Measurements from ENCODE around the gene AFF3. TPM values are rescaled to one million over a fixed set of nuclear protein-coding genes. Genes with fewer than 3 reads are reported as not detected.

Gene AFF3
- total and polyA plus RNA-seq, 12 donors, result 1.1 to 7.5 (median 3.9) TPM

GRCh38 chr2:99780276-99780675 is 362.1 kb downstream of the AFF3 start:
- Histone ChIP-seq H3K9me3 (replicated peaks in 1 of 3) (no peaks in the 10 kb centered on the region), H3K27me3 (no peaks in the 10 kb centered on the region), H3K27ac (no peak overlapping the region), H3K4me3 (no peak overlapping the region), H3K36me3 (replicated peaks in 1 of 2) (no peaks in the 10 kb centered on the region), H3K4me1 (replicated peaks in 1 of 2) (peaks cover 0 to 7% of the 10 kb centered on the region in 2 donors)
- intact Hi-C loops (cut with DNase I), result no loop called here
- no peak for TF ChIP-seq POLR2A (IDR thresholded peaks at IDR 0.05)
- TF ChIP-seq, protein P1, sequence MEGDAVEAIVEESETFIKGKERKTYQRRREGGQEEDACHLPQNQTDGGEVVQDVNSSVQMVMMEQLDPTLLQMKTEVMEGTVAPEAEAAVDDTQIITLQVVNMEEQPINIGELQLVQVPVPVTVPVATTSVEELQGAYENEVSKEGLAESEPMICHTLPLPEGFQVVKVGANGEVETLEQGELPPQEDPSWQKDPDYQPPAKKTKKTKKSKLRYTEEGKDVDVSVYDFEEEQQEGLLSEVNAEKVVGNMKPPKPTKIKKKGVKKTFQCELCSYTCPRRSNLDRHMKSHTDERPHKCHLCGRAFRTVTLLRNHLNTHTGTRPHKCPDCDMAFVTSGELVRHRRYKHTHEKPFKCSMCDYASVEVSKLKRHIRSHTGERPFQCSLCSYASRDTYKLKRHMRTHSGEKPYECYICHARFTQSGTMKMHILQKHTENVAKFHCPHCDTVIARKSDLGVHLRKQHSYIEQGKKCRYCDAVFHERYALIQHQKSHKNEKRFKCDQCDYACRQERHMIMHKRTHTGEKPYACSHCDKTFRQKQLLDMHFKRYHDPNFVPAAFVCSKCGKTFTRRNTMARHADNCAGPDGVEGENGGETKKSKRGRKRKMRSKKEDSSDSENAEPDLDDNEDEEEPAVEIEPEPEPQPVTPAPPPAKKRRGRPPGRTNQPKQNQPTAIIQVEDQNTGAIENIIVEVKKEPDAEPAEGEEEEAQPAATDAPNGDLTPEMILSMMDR (IDR thresholded peaks at IDR 0.05), result no peak
- WGBS, 4 donors, result 76 to 85% (median 80%) methylated on average over 5 of the region's 5 CpGs
- no peak for DNase-seq

GRCh38 chr2:99779276-99779675 is 363.1 kb downstream of the AFF3 start:
- TF ChIP-seq POLR2A (IDR thresholded peaks at IDR 0.05), result no peak
- TF ChIP-seq, protein P1 (IDR thresholded peaks at IDR 0.05), result no peak
- Histone ChIP-seq H3K4me1 (replicated peaks in 1 of 2) (peaks cover 0 to 7% of the 10 kb centered on the region in 2 donors), H3K27ac (no peak overlapping the region), H3K36me3 (replicated peaks in 1 of 2) (no peaks in the 10 kb centered on the region), H3K27me3 (no peaks in the 10 kb centered on the region), H3K9me3 (replicated peaks in 1 of 3) (no peaks in the 10 kb centered on the region), H3K4me3 (no peak overlapping the region)
- intact Hi-C loops (cut with DNase I), result no loop called here
- no peak for DNase-seq
- 91 to 94% (median 91%) methylated on average over 4 of the region's 4 CpGs for WGBS, 4 donors

GRCh38 chr2:99777656-99778290 is 364.6 kb downstream of the AFF3 start:
- 93 to 97% (median 95%) methylated on average over 6 of the region's 6 CpGs for WGBS, 4 donors
- Histone ChIP-seq H3K4me3 (no peak overlapping the region), H3K4me1 (replicated peaks in 1 of 2) (peaks cover 0 to 7% of the 10 kb centered on the region in 2 donors), H3K9me3 (replicated peaks in 1 of 3) (no peaks in the 10 kb centered on the region), H3K36me3 (replicated peaks in 1 of 2) (no peaks in the 10 kb centered on the region), H3K27ac (no peak overlapping the region), H3K27me3 (no peaks in the 10 kb centered on the region)
- TF ChIP-seq POLR2A (IDR thresholded peaks at IDR 0.05), result no peak
- TF ChIP-seq, protein P1 (IDR thresholded peaks at IDR 0.05), result no peak
- intact Hi-C loops (cut with DNase I), result no loop called here
- DNase-seq, result no peak

- no peaks in the 10 kb centered on the region for H3K27me3 ChIP-seq
- no peaks in the 10 kb centered on the region for H3K36me3 ChIP-seq (replicated peaks in 1 of 2)
- peaks cover 0 to 7% of the 10 kb centered on the region in 2 donors for H3K4me1 ChIP-seq (replicated peaks in 1 of 2)
- H3K27ac ChIP-seq, result no peak overlapping the region
- intact Hi-C loops (cut with DNase I), result no loop called here
- no peak overlapping the region for H3K4me3 ChIP-seq
- DNase-seq, result no peak
- WGBS, 4 donors, result 75 to 78% (median 77%) methylated on average over 8 of the region's 8 CpGs
- TF ChIP-seq, protein P1 (IDR thresholded peaks at IDR 0.05), result no peak
- no peak for TF ChIP-seq POLR2A (IDR thresholded peaks at IDR 0.05)
- H3K9me3 ChIP-seq (replicated peaks in 1 of 3), result no peaks in the 10 kb centered on the region
Observed at GRCh38 chr2:99776906-99777646, 365.3 kb downstream of the AFF3 start.
